ENCODE data around the gene OPTN.
A peak's percentile ranks its signal among the peaks of the same experiment; 100 is the strongest.
"Not testable (repeated sequence)": the region's sequence is repeated elsewhere in the genome, so short reads cannot be mapped to it uniquely, and the experiment has no call there.

OPTN gene

DNA sequence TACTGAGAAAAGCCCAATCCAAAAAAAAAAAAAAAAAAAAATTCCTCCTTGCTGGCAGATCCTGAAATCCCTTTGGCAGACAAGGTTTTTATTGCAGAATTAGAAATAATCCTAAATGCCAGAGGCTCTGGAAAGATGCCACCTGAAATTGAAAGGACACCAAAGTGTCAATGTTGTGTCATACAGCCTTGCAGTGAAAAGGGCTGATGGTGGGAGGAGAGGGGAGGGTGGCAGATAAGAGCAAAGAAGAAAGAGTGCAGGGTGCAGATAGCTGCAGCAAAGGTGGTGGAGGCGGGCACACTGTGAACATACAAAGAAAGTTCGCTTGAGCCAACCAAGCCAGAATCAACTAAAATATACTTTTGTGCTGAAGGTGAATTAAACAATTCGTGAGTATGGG lies 8.2 kb upstream of the OPTN start:
- no peak for DNase-seq

DNA sequence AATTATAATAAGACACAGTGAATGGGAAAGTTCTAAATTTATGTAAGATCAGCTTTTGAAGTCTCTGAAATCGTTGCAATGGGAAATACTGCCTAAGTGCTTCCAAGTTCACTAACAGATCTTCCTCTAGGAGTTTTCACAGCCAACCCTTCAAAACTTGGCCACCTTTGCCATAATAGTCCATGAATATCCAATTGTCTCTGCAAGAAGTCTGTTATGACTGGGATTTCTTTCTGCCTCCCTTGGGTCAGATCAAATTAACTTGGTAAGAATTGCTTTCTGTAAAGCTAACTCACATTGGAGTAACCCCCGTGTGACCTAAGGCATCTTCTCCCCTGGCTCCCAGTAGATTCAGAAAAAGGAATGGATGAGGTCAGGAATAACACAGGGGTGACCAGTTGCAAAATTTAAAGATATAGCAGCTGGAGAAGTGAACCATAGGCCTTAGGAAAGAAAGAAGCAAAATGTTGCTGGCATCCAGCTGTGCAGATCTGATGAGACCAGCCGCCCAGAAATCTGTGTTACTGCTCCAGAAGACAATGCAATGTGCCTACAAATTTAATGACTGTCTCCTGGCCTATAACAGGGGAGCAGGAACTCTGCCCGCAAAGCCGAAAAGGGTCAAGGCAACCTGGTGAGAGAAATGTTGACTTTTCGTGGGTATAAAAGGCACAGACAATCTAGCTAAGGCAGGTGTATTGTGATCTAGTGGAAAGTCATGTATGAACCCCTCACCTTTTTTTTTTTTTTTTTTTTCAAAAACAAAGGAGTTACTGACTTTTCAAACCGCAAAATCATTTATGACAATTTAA lies 7.5 kb upstream of the OPTN start:
- DNase-seq = no peak

DNA sequence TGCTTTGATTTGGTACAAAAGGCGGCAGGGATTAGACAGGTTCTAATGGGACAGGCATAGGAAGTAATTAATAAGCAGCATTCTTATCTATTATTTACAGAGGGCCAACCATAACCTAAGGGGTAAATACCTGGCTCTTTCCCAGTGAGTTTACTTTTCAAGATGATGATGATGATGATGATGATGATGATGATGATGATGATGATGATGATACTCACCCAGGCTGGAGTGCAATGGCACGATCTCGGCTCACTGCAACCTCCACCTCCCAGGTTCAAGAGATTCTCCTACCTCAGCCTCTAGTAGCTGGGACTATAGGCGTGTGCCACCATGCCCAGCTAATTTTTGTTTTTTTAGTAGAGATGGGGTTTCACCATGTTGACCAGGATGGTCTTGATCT lies 5.9 kb upstream of the OPTN start:
- not testable (repeated sequence) for DNase-seq

DNA sequence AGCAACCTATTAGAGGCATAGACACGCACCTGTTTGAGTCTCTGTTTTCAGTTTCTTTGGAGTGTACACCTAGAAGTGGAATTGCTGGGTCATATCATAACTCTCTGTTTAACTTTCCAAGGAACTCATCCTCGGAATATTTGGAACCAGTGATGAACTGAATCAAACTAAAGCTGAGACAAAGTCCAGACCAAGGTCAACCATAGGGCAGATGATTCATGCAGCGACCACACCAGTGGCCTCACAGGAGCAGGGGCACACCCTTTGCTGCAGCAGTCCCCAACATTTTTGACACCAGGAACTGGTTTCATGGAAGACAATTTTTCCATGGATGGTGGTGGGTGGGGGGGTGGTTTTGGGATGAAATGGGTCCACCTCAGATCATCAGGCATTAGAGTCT lies 4.9 kb upstream of the OPTN start:
- DNase-seq = no peak

DNA sequence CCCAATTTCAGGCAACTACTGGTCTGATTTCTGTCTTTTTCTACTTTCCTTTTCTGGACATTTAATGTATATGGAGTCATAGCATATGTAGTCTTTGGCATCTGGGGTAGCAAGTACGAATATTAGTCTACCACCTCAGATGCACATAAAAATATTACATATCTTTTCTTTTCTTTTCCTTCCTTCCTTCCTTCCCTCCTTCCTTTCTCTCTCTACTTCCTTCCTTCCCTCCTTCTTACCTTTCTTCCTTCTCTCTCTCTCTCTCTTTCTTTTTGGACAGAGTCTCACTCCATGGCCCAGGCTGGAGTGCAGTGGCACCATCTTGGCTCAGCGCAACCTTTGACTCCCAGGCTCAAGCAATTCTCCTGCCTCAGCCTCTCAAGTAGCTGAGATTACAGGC lies 4.0 kb upstream of the OPTN start:
- no peak for DNase-seq

DNA sequence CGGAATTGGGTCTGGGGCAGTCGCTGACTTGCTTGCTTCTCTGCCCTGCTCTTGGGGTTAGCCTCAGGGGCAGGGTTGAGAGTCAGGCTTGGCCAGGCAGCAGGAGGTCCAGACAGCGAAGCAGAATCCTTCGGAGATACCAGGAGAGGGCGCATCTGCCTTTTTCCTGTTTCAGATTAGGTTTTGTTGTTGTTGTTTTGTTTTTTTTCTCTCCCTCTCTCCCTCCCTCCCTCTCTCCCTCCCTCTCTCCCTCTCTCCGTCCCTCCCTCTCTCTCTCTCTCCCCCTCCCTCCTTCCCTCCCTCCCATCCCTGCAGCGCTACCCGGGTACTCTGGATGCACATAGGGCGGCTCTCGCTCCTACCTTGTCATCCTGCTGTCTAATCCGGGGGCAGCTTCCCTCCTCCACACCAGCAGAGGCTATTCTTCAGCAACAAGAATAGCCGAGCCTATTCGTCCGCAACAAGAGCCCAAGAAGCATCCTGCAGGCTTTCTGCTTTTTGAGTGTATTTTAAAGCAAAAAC lies 758 bp upstream of the OPTN start:
- peak; percentile 25 for DNase-seq

DNA sequence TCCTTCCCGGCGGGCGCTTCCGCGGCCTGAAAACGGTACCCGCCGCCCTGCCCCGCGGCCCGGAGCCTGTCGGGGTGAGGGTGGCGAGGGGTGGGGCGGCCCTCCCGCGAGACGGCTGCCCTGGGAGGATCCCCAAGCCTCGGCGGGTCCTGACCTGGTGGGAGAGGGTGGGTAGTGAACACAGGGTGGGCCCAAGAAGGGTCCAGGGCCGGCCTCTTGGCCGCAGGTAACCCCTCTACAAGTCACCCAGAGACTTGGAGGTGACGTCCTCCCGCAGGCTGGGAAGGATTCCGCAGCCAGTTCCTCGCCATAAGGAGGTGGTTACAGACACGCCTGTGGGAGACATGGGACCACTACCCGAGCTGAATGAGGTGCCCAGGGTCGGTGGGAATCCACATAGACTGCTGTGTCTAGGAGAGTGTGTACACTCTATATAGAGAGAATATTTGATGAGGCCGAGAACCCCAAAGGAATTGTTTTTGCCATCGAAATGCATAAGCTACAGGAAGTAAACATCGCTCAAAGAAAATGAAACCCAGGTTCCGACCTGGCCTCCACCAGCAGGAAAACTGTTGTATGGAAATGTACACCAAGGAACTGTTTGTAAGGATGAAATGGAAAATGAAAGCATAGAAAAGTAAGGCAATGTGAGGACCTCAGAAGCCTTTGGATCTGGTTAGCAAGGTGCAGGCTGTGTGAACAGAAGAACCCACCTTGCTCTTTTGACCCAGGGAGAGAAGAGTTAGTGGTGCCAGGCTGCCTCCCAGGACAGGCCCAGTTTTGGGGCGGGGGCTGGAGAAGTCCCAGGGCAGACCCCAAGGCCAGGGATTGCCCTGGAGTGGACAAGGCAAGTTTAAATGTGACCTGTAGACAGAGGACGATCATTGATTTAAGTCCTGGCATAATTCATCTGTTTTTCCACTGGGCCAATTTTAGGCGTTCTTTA lies 659 bp downstream of the OPTN start:
- peak; percentile 20 for DNase-seq

DNA sequence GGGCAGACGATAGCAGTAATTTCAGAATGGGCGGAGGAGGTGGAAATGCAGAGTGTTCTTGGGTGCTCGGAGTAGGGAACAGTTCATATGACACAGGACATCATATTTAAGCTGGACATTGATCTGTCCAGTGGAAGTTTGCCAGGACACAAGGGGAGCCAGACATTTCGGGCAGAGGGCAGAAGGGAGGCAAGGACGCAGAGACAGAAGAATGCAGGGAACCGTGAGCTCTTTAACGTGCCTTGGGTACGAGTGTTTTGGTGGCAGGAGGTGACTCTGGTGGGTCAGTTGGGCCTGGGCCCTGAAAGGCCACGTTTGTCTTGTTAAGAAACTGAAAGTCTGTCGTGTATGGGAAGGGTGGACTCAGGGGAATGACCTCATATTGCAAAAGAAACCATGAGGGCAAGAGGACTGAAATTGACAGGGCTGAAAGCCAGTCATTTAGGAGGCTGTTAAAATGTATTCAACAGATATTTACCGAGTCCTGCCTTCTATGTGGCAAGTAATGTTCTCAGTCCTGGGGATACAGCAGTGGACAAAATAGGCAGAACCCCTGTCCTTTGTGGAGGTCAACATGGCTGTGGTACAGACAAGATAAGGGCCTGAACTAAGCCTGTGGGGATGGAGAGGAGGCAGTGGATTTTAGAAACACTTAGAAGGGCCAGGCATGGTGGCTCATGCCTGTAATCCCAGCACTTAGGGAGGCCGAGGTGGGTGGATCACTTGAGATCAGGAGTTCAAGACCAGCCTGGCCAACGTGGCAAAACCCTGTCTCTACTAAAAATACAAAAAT lies 2.2 kb downstream of the OPTN start:
- DNase-seq = no peak

DNA sequence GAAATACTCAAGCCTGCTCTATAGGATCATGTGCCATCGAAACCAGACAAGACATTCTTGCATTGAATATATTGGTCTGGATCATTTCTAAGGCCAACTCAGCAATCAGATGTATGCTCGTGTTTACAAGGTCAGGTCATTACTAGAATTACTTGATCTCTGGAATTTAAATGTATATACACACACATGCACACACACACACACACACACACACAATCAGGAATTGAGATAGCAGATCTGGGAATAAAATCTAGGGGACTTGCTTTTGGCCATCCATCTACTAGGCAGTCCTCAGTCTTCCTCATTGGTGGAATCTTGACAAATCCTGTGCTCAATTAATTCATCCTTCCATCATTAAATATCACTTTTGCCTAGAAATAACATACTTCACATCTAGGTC lies 3.6 kb downstream of the OPTN start:
- DNase-seq = no peak

DNA sequence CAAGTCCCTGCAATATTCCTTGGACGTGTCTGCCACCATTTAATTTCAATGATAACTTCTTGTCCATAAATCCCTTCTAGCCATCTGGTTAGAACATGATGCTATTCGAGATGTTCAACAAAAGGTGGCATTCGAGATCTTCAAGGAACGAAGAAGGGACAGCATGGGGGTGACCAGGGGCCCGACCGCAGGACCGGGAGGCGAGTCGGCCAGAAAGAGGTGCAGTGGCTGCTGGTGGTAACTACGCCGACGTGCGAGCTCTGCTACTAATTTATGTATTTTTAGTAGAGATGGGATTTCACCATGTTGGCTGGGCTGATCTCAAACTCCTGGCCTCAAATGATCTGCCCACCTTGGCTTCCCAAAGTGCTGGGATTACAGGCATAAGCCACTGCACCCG lies 4.7 kb downstream of the OPTN start:
- DNase-seq = no peak

DNA sequence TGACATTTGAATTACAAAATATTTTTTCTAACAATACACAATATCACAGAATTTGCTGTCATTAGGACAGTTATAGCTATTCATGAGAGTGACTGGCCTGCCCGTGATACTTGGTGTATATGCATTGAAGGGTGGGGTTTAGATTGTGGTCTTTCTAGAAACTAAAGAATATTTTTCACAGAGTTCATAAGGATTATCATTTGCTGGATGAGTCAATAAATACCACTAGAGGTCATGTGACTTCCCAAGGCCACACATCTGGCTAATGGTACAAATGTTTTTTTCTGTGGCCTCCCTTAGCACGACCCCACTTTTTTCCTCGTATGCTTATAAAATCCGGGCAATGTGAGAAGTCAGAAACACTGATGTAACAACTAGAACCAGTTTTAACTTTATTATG lies 5.2 kb downstream of the OPTN start:
- no peak for DNase-seq

DNA sequence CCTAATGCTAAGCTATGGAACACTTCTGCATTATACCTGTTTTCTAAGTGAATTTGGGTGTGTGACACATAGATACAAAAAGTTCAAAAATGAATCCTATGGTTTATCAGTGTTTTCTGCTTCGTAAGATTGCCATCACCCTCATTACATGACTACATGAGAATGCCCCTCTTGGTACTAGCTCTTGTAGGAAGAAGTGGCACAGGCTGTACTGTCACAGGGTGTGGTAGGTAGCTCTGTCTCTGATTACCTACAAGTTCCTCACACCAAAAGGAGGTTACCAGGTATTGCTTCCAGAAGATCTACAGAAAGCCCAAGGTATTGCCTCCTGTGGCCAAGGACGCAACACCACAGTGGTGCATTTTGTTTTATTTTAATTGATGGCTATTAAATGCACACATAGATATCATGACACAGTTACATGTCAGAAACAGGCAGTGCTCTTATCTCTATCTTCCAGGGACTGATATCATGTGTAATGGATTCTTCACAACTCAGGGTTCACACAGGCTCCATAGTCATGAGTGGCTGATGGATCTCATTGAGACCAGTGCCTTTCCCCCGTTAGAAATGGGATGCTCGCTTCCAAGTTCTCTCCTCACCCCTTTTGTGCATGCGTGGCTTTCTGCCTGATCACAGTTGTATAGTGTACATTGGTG lies 6.6 kb downstream of the OPTN start:
- no peak for DNase-seq

DNA sequence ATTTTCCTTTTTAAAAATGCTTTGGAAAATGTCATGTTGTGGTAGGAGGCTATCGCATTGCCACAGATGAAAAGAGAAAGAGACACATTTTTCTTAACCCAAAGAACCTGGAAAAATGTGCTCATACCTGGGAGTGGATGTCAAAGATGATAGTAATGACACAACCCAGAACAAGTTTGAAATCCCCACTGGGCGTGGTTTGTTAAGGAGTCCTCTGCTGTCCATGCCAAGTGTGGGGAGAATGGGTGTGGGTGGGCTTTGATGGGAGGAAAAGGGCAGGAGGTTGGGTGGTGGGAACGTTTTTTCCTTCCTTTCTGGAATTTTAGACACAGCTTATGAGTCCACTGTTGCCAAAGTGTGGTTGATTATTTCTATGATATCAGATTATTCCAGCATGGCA lies 10.9 kb downstream of the OPTN start:
- no peak for DNase-seq

DNA sequence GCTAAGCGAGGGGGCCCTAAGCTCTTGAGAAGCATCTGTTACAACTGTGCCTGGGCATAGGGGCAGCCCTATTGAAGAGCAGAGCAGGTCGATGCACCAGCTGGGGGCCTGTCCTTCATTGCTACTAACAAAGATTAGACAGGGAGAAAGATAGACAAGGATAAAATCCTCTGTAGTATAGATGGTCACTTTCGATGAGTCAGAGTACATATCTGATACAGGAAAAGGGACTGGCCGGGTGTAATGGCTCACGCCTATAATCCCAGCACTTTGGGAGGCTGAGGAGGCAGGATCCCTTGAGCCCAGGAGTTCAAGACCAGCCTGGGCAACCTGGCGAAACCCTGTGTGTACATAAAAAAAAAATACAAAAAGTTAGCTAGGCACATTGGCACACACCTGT lies 13.6 kb downstream of the OPTN start:
- DNase-seq = no peak

DNA sequence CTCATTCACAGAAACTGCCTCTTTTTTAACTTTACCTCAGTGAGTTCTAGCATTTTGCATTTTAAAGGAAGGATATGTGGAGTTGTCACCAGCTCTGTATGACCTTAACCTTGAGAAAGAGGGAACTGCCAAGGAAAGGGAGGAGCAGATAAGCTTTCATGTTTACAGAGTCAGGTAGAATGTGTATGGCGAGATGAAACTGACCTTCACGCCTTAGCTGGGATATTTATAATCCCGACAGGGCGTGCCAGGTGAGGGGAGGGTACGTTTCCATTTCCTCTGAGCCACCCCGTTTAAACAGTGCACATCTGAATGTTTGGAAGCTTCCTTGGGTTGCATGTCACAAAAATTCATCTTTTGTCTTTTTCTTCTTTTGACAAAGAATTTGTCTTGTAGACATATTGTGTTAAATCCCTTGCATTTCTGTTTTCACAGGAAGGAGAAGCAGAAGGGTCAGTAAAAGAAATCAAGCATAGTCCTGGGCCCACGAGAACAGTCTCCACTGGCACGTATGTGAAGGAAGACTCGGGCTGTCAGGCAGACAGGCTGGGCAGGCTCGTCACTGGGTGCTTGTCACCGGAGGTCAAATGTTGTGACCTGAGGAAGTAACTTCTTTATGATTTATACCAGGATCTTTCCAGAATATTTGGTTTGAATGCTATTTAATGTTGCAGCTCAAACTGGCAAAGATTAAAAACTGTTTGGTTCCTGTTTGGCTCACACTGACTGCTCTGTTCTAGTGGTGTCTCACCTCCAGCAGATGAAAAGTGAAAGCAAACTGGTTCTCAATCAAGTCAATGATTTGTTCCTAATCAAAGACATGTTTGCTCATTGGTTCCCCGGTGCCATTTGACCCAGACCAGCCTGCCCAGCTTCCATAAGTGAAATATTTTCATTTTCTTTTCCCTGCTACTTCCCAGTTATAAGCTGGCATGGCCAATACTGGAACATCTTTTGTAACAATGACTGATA lies 16.2 kb downstream of the OPTN start:
- DNase-seq = no peak

DNA sequence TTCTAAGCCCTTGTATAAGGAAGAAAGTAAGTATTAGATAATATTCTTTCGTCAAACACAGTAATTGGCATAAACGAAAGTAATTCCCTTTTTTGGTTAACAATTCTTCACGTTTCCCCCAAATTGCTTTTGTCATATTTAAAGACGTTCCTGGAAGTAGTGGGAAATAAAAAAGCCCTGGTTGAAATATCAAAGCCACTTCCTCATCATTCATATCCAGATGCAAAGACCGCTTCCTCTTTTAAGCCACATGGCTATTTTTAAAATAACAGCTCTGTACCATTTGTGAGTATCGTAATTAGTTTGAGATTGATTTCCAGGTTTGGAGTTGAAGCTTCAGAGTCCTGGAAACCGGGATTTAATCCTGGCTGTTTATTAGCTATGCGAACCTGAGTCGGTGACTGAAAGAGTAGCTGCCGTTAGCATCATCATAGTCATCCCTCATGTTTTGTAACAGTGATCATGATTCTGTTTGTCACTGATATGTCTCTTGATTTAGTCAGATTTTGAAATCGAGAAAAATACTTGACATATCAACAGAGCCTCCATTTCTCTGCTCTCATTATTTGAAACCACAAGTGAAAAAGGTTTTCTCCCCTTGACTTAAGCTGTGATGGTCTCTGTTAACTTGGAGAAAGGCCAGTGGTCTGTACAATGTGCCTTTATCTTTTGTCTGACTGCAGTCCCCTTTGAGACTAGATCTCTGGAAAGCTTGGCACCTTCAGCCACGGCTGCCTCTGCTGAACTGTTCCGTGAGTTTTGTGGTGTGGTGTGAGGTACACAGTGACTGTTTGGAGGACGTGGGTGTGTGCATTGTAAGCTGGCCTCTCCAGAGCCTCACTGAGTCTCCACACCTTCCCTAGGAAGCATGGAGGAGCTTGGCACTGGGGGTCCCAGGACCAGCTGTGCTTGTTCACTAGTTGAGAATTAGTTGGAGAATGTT lies 18.1 kb downstream of the OPTN start:
- DNase-seq = no peak

DNA sequence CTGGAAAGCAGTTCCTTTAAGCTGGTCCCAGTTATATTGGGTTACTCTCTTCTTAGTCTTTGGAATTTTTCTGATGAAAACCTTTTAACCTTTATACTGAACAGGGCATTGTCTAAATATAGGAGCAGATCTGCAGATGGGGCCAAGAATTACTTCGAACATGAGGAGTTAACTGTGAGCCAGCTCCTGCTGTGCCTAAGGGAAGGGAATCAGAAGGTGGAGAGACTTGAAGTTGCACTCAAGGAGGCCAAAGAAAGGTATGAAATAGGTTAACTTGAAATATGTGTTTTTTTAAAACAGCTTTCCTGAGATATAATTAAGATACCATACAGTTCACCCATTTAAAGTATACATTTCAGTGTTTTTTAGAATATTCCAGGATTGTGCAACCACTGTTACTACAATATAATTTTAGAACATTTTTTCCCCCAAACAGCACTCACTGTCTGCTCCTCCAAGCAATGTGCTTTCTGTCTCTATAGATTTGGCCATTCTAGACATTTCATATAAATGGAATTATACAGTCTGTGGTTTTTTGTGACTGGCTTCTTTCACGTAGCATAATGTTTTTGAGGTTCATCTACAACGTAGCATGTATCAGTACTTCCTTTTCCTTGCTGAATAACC lies 18.9 kb downstream of the OPTN start:
- DNase-seq = no peak

DNA sequence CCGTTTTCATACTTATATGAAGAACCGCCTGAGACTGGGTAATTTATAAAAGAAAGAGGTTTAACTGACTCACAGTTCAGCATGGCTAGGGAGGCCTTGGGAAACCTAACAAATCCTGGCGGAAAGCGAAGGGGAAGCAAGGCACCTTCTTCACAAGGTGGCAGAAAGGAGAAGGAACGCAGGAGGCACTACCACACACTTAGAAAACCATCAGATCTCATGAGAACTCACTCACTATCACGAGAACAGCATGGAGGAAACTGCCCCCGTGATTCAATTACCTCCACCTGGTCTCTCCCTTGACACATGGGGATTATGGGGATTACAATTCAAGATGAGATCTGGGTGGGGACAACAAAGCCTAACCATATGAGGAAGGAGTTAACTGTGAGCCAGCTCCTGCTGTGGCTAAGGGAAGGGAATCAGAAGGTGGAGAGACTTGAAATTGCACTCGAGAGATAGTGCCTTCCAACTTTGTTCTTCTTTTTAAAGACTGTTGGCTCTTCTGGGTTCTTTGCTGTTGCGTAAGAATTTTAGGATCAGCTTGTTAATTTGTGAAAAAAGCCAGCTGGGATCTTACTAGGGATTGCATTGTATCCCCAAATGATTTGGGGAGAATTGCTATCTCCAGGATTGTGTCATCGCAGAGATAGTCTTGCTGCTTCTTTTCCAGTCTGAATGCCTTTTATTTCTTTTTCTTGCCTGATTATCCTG lies 21.0 kb downstream of the OPTN start:
- DNase-seq = no peak

DNA sequence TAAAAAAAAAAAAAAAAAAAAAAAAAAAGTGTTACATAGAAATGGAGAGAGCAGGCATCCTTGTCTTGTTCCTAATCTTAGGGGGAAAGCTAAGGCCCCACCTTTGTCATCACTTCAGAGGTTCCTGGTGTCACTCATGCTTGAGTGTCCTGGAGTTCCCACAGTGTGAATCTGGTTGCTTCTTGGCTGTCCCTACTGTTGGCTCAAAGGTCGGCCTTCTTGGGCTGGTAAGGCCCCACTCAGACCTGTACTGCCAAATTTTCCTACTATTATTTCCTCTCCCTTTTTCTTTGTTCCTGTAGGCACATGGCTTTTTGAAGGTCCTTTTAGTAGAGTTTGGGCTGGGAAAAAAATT lies 21.5 kb downstream of the OPTN start:
- DNase-seq = no peak
